Testis (tissue), 3 donors: ENCODE results near the gene EXOC4. TPM values are rescaled to one million over a fixed set of nuclear protein-coding genes. Genes with fewer than 3 reads are reported as not detected.

Experiments
- DNase-seq: peaks from one replicate; pipeline ENCODE4 v3.0.0-alpha.2; 2019
- H3K27ac ChIP-seq, 2 donors: fragments of 200-600 bp; sonication (generic); one replicate each; pipeline ENCODE4 v1.5.1; 2019
- H3K27me3 ChIP-seq: fragments of 200-600 bp; sonication (generic); one replicate; pipeline ENCODE4 v1.5.1; 2019
- H3K36me3 ChIP-seq: fragments of 200-600 bp; sonication (generic); one replicate; pipeline ENCODE4 v1.5.1; 2017; ENCODE audit warnings: low read depth; ENCODE audit errors: missing control alignments
- H3K4me1 ChIP-seq: fragments of 200-600 bp; sonication (generic); one replicate; pipeline ENCODE4 v1.5.1; 2019
- H3K4me3 ChIP-seq, 2 donors: fragments of 200-600 bp; sonication (generic); one replicate each; pipeline ENCODE4 v1.5.1; 2017 to 2019
- H3K9me3 ChIP-seq: fragments of 200-600 bp; sonication (generic); one replicate; pipeline ENCODE4 v1.5.1; 2017
- POLR2A ChIP-seq: fragments of 450-650 bp; IDR thresholded peaks from one replicate; pipeline ENCODE4 v1.6.1; 2017; ENCODE audit warnings: antibody characterized with exemption, mild to moderate bottlenecking, moderate library complexity
- WGBS, 2 donors: methylation state at CpG; one replicate each; pipeline ENCODE4 v1.1.5; 2018; 5-methylcytosine and 5-hydroxymethylcytosine counted together
- intact Hi-C: fragments of 100-400 bp; cut with DNase I; formaldehyde crosslinking; loops from one replicate; pipeline ENCODE4 v1.15.1; 2023; ENCODE audit warnings: low total_unique reads
- polyA plus RNA-seq: library from polyadenylated mRNA; stranded (reverse); fragments of 350-450 nt; fragmentation: Illumina TruSeq; extraction: RNeasy Lipid Tissue Mini Kit (QIAGEN cat#74804); gene quantifications from one replicate; pipeline ENCODE4 v1.2.3, GENCODE V29; 2014; ENCODE audit warnings: low read depth, low replicate concordance; ENCODE audit not compliant: insufficient read depth
- total RNA-seq, 2 donors: library from RNA; depleted of rRNA; stranded (reverse); fragments of >200 nt; gene quantifications; one replicate each; pipeline ENCODE4 v1.2.3, GENCODE V29; 2016
- TF ChIP-seq, protein P1 (sequence below), 3 experiments: fragments of 450-650 bp in 2 of 3; fragments of 200-600 bp in 1 of 3; sonication (generic) in 1 of 3; IDR thresholded peaks; one replicate each; pipeline ENCODE4 v1.5.1; 2016 to 2019; ENCODE audit warnings: antibody characterized with exemption in 3 of 3, mild to moderate bottlenecking in 2 of 3, moderate library complexity in 1 of 3

Gene EXOC4
- total and polyA plus RNA-seq, 3 donors from 2014 or later: 47.4 to 169 (median 142) TPM

DNA sequence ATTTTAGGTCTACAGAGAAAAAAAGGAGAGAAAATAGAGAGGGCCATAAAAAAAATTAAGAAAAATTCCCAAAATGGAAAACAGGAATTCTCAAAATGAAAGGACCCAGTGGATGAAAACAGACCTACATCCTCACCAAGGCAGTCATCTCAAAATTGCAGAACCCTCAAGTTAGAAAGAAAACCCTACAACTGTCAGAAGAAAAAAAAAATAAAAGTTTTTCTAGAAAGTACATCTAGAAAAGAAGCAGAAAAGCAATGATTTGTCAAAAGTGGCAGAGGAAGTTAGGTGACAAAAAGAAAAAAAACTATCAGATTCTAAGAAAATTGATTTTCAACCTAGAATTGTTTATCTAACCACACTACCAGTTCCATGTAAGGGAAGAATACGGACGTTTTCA, 706.6 kb downstream of the EXOC4 start:
- Histone ChIP-seq H3K4me3 (no peak overlapping the region), H3K27me3 (no peaks in the 10 kb centered on the region), H3K27ac (no peak overlapping the region), H3K4me1 (no peaks in the 10 kb centered on the region), H3K9me3 (no peaks in the 10 kb centered on the region), H3K36me3 (no peaks in the 10 kb centered on the region)
- intact Hi-C loops: no loop called here
- no peak for TF ChIP-seq POLR2A
- TF ChIP-seq, protein P1, sequence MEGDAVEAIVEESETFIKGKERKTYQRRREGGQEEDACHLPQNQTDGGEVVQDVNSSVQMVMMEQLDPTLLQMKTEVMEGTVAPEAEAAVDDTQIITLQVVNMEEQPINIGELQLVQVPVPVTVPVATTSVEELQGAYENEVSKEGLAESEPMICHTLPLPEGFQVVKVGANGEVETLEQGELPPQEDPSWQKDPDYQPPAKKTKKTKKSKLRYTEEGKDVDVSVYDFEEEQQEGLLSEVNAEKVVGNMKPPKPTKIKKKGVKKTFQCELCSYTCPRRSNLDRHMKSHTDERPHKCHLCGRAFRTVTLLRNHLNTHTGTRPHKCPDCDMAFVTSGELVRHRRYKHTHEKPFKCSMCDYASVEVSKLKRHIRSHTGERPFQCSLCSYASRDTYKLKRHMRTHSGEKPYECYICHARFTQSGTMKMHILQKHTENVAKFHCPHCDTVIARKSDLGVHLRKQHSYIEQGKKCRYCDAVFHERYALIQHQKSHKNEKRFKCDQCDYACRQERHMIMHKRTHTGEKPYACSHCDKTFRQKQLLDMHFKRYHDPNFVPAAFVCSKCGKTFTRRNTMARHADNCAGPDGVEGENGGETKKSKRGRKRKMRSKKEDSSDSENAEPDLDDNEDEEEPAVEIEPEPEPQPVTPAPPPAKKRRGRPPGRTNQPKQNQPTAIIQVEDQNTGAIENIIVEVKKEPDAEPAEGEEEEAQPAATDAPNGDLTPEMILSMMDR (IDR thresholded peaks at IDR 0.05): no peak
- 94 to 97% methylated on average over 2 of the region's 2 CpGs for WGBS, 2 donors
- DNase-seq: no peak

DNA sequence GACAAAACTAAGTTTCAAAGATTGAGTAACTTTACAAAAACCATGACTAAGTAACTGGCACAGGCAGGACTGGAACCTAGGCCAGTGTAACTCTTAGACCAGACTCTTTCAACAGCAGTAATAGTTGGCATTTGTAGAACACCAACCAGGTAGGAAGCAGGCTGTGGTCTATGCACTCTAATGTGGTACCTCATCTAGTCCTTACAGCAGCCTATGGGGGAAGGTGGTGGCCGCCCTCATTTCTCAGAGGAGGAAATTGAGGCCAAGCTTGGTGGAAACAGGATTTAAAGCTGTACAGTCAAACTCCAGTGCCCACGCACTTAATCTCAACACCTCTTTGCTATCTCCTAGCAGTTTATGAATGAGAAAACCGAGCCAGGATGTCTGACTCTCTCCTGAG, 708.8 kb downstream of the EXOC4 start:
- DNase-seq: no peak
- Histone ChIP-seq H3K4me3 (no peak overlapping the region), H3K9me3 (no peaks in the 10 kb centered on the region), H3K27ac (no peak overlapping the region), H3K4me1 (no peaks in the 10 kb centered on the region), H3K36me3 (no peaks in the 10 kb centered on the region), H3K27me3 (no peaks in the 10 kb centered on the region)
- intact Hi-C loops: no loop called here
- TF ChIP-seq POLR2A: no peak
- TF ChIP-seq, protein P1 (IDR thresholded peaks at IDR 0.05): no peak
- WGBS, 2 donors: 89 to 93% methylated on average over 3 of the region's 3 CpGs

DNA sequence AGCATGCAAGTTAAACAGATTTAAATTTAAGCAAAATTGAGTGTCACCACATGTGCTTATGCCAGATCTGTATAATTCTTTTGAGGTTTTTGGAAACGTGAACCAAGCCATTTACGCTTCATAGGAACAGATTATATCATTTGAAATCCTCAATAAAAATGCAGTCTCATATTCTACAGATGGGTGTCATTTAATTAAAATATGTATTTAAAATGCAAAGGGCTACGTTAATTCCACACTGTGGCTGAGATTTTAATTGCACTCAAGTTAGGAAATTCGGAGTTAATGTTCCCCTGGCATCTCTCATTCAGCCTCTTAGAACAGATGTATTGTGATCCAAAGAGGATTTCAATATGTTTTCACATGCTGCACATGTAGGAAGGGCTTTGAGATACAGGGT, 709.8 kb downstream of the EXOC4 start:
- Histone ChIP-seq H3K36me3 (no peaks in the 10 kb centered on the region), H3K27me3 (no peaks in the 10 kb centered on the region), H3K9me3 (no peaks in the 10 kb centered on the region), H3K4me1 (no peaks in the 10 kb centered on the region), H3K27ac (no peak overlapping the region), H3K4me3 (no peak overlapping the region)
- no peak for DNase-seq
- intact Hi-C loops: no loop called here
- TF ChIP-seq, protein P1 (IDR thresholded peaks at IDR 0.05): no peak
- TF ChIP-seq POLR2A: no peak
- WGBS, 2 donors: 92 to 96% methylated on average over 4 of the region's 4 CpGs

DNA sequence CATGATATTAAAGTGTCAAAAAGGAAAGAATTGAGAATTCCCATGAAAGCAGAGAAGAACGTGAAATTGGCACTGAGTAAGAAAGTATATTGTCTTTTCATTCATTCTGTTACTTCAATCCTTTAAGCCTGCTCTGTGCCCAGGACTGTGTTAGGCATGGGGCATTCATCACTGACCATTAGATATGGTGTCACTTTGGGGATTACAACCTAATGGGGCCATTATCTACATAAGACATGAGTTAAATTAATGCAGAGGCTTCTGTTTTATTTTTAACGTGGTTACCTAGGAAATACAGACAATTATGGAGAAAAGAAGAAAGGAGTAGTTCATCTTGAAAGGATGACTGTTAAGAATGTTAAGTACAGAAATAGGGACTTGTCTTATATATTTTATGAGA, 710.8 kb downstream of the EXOC4 start:
- Histone ChIP-seq H3K27ac (no peak overlapping the region), H3K36me3 (no peaks in the 10 kb centered on the region), H3K27me3 (no peaks in the 10 kb centered on the region), H3K4me3 (no peak overlapping the region), H3K4me1 (no peaks in the 10 kb centered on the region), H3K9me3 (no peaks in the 10 kb centered on the region)
- intact Hi-C loops: no loop called here
- TF ChIP-seq POLR2A: no peak
- TF ChIP-seq, protein P1 (IDR thresholded peaks at IDR 0.05): no peak
- DNase-seq: no peak
- 61 to 75% methylated on average over 2 of the region's 2 CpGs for WGBS, 2 donors

DNA sequence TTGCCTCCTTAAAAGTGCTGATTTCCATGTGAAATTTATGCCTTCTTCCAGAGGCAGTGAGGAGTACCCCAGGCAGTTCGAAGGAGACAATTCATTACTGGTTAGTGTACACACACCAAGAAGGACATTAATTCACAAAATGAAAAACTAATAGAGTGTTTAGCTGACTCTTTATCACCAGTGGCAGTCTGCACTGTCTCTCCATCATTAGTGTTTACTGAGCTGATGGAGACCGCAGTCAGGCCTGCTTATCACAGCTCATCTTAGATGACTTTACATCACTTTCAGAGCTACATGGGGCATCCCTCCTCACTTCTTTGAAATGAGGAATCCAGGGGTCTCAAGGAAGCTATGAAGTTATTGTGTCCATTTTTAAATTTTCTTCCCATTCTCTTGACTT, 718.7 kb downstream of the EXOC4 start:
- no peak overlapping the region for H3K4me3 ChIP-seq
- no peaks in the 10 kb centered on the region for H3K36me3 ChIP-seq
- no peak for DNase-seq
- intact Hi-C loops: no loop called here
- H3K27ac ChIP-seq: no peak overlapping the region
- no peaks in the 10 kb centered on the region for H3K4me1 ChIP-seq
- no peaks in the 10 kb centered on the region for H3K9me3 ChIP-seq
- TF ChIP-seq, protein P1 (IDR thresholded peaks at IDR 0.05): no peak
- TF ChIP-seq POLR2A: no peak
- 84 to 89% methylated on average over 2 of the region's 2 CpGs for WGBS, 2 donors
- no peaks in the 10 kb centered on the region for H3K27me3 ChIP-seq
